ENCODE data around the gene TCTN2. TPM values are rescaled to one million over a fixed set of nuclear protein-coding genes. Genes with fewer than 3 reads are reported as not detected.

Gene TCTN2
- total and polyA plus RNA-seq, 10 of the 15 experiments (the other 5 are each of a cell fraction or from before 2014, with no cell fraction given), result 0.55 to 5.5 (median 3.3) TPM

DNA sequence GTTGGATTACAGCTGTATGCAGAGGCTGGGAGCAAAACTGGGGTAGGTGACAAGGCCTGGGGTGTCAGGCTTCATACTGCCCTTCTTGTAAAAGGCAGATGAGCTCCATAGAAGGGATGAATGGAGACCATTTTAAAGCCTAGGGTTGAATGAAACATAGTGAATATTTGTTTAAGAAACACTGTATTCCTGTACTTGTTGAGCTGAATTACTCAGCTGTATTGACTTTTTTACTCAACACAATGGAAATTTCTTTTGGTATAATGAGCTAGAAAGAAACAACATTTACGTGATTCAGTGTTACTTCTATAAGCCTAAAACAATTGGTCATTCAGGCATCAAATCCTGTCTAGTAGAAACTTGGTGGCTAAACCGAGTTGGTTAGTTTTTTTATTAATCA, 55.3 kb downstream of the TCTN2 start (continued):
- TF ChIP-seq, protein P1, sequence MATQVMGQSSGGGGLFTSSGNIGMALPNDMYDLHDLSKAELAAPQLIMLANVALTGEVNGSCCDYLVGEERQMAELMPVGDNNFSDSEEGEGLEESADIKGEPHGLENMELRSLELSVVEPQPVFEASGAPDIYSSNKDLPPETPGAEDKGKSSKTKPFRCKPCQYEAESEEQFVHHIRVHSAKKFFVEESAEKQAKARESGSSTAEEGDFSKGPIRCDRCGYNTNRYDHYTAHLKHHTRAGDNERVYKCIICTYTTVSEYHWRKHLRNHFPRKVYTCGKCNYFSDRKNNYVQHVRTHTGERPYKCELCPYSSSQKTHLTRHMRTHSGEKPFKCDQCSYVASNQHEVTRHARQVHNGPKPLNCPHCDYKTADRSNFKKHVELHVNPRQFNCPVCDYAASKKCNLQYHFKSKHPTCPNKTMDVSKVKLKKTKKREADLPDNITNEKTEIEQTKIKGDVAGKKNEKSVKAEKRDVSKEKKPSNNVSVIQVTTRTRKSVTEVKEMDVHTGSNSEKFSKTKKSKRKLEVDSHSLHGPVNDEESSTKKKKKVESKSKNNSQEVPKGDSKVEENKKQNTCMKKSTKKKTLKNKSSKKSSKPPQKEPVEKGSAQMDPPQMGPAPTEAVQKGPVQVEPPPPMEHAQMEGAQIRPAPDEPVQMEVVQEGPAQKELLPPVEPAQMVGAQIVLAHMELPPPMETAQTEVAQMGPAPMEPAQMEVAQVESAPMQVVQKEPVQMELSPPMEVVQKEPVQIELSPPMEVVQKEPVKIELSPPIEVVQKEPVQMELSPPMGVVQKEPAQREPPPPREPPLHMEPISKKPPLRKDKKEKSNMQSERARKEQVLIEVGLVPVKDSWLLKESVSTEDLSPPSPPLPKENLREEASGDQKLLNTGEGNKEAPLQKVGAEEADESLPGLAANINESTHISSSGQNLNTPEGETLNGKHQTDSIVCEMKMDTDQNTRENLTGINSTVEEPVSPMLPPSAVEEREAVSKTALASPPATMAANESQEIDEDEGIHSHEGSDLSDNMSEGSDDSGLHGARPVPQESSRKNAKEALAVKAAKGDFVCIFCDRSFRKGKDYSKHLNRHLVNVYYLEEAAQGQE (IDR thresholded peaks at IDR 0.05; ENCODE audit: low read depth, low read length), result no peak
- TF ChIP-seq RAD21 (IDR thresholded peaks at IDR 0.05; ENCODE audit: insufficient read depth, low read depth, low read length) (no peak), TCF12 (IDR thresholded peaks at IDR 0.05; ENCODE audit: low read depth, low read length) (no peak), FOS (IDR thresholded peaks at IDR 0.05; ENCODE audit: borderline replicate concordance, extremely low read depth, insufficient read length) (no peak), HDAC2 (IDR thresholded peaks at IDR 0.05) (no peak)
- TF ChIP-seq, protein P2, sequence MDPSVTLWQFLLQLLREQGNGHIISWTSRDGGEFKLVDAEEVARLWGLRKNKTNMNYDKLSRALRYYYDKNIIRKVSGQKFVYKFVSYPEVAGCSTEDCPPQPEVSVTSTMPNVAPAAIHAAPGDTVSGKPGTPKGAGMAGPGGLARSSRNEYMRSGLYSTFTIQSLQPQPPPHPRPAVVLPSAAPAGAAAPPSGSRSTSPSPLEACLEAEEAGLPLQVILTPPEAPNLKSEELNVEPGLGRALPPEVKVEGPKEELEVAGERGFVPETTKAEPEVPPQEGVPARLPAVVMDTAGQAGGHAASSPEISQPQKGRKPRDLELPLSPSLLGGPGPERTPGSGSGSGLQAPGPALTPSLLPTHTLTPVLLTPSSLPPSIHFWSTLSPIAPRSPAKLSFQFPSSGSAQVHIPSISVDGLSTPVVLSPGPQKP (IDR thresholded peaks at IDR 0.05; ENCODE audit: low read depth, low read length), result no peak
- TF ChIP-seq, protein P3, sequence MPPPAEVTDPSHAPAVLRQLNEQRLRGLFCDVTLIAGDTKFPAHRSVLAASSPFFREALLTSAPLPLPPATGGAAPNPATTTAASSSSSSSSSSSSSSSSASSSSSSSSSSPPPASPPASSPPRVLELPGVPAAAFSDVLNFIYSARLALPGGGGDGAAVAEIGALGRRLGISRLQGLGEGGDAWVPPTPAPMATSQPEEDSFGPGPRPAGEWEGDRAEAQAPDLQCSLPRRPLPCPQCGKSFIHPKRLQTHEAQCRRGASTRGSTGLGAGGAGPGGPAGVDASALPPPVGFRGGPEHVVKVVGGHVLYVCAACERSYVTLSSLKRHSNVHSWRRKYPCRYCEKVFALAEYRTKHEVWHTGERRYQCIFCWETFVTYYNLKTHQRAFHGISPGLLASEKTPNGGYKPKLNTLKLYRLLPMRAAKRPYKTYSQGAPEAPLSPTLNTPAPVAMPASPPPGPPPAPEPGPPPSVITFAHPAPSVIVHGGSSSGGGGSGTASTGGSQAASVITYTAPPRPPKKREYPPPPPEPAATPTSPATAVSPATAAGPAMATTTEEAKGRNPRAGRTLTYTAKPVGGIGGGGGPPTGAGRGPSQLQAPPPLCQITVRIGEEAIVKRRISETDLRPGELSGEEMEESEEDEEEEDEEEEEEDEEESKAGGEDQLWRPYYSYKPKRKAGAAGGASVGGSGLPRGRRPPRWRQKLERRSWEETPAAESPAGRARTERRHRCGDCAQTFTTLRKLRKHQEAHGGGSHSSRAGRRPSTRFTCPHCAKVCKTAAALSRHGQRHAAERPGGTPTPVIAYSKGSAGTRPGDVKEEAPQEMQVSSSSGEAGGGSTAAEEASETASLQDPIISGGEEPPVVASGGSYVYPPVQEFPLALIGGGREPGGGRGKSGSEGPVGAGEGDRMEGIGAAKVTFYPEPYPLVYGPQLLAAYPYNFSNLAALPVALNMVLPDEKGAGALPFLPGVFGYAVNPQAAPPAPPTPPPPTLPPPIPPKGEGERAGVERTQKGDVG (CRISPR knock-in tag; IDR thresholded peaks at IDR 0.05), result no peak
- TF ChIP-seq, protein P4, sequence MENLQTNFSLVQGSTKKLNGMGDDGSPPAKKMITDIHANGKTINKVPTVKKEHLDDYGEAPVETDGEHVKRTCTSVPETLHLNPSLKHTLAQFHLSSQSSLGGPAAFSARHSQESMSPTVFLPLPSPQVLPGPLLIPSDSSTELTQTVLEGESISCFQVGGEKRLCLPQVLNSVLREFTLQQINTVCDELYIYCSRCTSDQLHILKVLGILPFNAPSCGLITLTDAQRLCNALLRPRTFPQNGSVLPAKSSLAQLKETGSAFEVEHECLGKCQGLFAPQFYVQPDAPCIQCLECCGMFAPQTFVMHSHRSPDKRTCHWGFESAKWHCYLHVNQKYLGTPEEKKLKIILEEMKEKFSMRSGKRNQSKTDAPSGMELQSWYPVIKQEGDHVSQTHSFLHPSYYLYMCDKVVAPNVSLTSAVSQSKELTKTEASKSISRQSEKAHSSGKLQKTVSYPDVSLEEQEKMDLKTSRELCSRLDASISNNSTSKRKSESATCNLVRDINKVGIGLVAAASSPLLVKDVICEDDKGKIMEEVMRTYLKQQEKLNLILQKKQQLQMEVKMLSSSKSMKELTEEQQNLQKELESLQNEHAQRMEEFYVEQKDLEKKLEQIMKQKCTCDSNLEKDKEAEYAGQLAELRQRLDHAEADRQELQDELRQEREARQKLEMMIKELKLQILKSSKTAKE (IDR thresholded peaks at IDR 0.05; ENCODE audit: low read depth, poor library complexity, severe bottlenecking), result no peak
